AG09319 (cell line): ENCODE measurements around the gene STX3.
A peak's percentile ranks its signal among the peaks of the same experiment; 100 is the strongest.

Source experiments
- DNase-seq: peaks from one replicate; pipeline ENCODE4 v3.0.0-alpha.2; 2010; ENCODE audit warnings: low read depth; ENCODE audit errors: extremely low read depth
- TF ChIP-seq, protein P1 (sequence below): IDR thresholded peaks from 2 replicates; pipeline ENCODE4 v1.5.1; 2011; ENCODE audit warnings: low read depth, mild to moderate bottlenecking, inconsistent platforms, low read length, moderate library complexity

Gene STX3

DNA sequence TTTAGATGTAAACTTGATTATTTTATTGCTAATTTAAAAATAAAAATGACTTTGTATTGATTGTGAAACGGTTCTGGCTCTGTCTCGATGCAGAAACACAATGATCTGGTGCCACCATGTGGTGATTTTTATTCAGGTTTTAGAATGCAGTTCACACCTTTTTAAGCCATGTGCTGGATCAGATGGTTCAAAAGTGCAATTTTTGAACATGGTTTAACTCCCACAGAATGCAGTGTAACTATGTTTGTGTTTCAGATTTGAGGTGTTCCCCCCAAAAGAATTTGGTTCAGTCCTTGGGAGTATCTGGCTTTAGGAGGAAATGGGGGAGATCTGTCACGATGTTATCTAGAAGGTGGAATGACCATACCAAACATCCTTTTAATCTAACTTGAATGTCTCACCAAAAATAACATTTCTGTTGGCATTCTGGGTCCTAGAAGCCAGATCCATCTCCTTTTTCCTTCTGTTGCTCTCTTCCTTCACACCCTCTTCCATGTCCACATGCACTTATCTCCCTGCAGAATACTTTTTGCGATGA, 47.5 kb downstream of the STX3 start:
- DNase-seq, result no peak
- TF ChIP-seq, protein P1, sequence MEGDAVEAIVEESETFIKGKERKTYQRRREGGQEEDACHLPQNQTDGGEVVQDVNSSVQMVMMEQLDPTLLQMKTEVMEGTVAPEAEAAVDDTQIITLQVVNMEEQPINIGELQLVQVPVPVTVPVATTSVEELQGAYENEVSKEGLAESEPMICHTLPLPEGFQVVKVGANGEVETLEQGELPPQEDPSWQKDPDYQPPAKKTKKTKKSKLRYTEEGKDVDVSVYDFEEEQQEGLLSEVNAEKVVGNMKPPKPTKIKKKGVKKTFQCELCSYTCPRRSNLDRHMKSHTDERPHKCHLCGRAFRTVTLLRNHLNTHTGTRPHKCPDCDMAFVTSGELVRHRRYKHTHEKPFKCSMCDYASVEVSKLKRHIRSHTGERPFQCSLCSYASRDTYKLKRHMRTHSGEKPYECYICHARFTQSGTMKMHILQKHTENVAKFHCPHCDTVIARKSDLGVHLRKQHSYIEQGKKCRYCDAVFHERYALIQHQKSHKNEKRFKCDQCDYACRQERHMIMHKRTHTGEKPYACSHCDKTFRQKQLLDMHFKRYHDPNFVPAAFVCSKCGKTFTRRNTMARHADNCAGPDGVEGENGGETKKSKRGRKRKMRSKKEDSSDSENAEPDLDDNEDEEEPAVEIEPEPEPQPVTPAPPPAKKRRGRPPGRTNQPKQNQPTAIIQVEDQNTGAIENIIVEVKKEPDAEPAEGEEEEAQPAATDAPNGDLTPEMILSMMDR, result peak; percentile 54

DNA sequence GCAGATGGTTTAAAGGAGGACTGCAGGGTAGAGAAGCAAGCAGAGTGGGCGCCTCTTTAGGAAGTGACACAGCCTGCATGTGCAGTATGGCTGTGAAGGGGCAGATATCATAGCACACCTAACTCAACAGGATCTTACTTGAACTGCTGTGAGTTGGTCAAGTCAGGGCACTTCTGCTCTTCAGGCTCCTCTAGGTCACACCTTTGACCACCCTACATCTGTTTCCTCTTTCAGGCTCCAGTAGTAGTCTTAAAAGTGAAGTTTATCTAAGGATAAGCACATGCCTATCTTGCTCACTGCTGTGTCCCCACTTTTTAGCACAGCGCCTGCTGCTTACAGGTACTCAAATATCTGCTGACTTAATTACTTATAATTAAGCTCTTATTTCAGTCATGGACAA, 48.9 kb downstream of the STX3 start:
- DNase-seq, result no peak
- TF ChIP-seq, protein P1, result no peak

DNA sequence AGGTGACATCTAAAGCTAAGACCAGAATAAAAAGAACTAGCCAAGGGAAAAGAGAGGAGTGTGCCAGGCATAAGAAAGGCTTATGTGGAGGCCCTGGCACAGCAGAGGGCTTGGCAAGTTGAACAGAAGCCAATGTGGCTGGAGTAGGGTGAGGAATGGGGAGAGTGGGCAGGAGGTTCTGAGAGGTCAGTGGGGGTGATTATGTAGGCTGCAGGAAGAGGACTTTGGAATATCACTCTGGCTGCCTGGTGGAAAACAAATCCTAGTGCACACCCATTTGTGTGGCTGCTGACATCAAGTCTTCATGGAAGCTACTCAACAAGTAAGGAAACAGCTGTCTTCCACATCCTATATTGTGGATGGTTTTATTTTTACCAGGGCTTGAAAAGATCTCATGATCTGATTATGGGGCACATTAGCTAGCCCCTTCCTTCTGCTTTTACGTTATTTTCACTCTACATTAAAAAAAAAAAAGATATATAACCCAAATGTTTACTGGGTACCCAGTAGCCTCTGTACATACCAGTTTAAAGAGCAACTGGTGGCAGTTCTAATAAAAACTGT, 52.0 kb downstream of the STX3 start:
- no peak for DNase-seq
- TF ChIP-seq, protein P1, result no peak

DNA sequence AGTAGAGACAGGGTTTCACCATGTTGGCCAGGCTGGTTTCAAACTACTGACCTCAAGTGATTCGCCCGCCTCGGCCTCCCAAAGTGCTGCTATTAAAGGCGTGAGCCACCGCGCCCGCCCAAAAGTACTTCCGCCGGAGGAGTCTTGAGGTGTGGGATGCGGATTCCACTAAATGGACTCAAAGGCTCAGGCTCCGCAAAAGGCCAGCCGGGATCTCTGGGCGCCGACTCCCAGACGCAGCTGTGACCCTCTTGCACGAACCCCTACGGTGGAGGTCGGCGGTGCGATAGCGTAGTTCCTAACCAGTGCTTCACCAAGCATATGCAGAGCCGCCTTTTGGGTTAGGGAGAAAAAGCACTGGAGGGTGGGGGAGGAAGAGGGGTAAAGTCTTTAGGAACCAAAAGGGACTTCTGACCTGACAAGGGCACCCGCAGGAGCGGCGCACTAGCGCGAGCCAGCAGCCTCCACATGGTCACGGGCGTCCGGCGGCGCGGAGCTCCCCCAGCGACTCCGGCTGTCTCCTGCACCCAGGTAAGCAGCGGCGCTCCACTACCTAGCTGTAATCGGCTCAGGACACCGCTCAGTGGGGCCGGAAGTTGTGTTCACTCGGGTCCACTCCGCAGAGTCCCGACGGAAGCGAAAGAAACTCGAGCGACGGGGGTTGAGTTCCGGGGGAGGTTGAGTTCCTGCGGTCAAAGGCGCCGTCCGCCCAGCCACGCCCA, 55.2 kb downstream of the STX3 start, which contains the start of gene MRPL16:
MRPL16 (minus strand) TSS at position 590 of the 722 bp plus-strand sequence; CDS start at position 470, 120 bp downstream.
- TF ChIP-seq, protein P1, result no peak; the same call in 1 of the 2 replicates
- DNase-seq, result peak; percentile 67

DNA sequence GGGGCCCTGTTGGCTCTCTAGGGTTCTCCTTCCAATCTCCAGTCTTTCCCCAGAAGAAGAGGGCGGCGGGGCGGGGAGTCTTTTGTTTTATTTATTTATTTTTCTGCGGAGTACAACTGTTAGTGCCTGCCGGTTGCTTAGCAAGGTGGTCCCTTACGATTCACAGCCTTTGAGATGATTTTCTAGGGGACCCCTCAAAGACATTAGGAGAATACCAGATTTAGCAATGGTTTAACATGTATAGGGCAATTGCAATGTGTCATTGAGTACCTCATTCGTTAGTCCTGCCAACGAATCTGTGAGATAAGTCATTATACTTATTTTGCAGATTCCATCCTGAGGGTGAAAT, 55.7 kb downstream of the STX3 start:
- DNase-seq, result no peak
- TF ChIP-seq, protein P1, result no peak

DNA sequence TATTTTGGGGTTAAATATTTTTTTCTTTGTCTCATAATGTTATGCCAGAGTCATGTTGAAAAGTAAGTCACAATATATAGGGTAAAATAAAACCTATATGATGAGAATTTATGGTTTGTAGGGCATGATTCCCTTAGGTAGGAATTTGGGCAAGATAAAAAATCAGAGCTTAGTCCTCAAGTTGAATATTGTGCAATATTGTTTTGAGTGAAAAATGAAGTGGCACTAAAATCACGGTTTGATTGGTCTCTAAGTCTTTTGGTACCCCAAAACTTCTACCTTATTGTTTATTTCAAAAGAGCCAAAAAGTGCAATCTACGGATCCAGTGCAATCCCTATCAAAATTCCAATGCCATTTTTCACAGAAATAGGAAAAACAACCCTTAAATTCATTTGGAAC, 57.0 kb downstream of the STX3 start:
- TF ChIP-seq, protein P1, result no peak
- no peak for DNase-seq

DNA sequence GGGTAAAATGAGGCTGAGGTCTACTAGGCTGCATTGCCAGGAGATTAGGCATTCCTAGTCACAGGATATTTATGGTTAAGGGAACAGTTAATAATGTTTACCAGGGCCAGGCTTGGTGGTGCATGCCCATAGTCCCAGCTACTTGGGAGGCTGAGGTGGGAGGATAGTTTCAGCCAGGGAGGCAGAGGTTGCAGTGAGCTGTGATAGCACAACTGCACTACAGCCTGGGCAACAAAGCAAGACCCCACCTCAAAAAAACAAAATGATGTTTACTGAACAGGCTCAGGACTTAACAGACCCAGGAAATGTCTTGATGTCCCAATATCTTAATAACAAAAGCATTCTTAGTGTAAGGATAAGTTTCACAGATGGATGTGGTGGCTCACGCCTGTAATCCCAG, 58.2 kb downstream of the STX3 start:
- DNase-seq, result no peak
- TF ChIP-seq, protein P1, result no peak
